H54 (cell line): ENCODE results near the gene HOXA10.
A peak's percentile ranks its signal among the peaks of the same experiment; 100 is the strongest.

Experiments used
- DNase-seq: peaks from one replicate; pipeline ENCODE4 v3.0.0; 2011; ENCODE audit warnings: low spot score, mixed read lengths; ENCODE audit not compliant: insufficient read length
- FAIRE-seq: peaks from 3 replicates; lab custom pipeline; 2011; peaks lifted over from hg19 to GRCh38; lab: Jason Lieb, UNC
- POLR2A ChIP-seq: IDR thresholded peaks from 2 replicates; pipeline ENCODE4 v1.6.1; 2011; ENCODE audit warnings: low read depth, mild to moderate bottlenecking, low read length

HOXA10 gene

DNA sequence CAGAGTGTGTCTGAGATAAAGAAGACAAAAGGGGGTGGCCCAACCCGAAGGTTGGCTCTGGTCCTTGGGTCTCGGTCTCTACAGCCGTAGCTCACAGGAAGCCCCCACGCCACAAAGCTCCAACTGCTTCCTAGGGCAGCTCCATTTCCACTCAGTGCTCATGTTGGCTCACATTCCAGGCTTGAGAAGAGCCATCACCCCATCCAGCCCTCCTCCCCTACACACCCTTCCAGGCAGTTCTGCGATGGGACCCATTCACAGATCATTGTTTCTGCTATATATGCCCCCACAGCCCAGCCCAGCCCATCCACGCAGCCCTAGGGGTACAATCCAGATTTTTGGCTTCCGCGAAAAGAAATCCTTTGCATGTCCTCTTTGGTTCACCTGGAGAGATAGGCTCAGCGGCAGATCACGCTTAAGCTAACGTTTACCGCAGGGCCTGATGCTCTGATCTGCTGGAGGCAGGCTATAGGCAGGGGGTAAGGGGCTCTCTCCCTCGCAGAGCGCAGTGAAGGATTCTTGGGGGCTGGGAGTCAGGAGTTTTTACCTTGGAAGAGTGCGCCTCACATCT, 17.1 kb upstream of the HOXA10 start:
- no peak for TF ChIP-seq POLR2A
- FAIRE-seq = no peak
- DNase-seq = no peak

DNA sequence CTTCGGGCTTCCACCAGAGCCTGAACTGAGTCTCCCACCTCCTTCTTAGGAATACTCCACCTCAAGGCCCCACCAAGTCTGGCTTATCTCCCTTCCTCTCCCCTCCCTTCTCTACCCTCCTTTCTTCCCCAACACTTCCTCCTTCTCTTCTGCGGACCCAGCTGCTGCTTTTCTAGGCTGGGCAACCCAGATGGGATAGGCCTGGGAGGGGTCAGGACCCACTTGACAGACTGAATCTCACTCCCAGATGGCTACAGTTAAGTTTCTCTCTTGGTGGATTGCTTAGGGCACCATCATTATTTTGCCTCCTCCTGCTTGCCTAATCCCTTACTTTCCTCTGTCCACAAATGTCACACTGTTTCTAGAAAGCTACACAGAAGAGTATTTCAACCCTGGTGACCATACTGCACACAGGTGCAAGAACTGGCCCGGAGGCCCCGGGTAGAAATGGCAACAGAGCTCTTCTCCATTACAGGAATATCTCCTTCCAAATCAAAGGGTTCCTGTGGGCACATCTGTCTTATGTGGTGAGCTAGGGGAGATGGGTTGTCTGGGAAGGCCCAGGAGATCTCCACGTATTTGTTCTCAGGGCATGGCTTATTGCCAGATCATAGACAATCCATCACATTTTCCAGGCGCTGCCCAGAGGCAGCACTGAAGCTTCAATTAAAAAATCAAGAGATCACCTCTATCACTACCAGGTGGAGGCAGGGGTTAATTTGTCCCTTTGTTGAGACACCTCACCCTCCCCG, 16.1 kb upstream of the HOXA10 start:
- DNase-seq = no peak
- FAIRE-seq = no peak
- no peak for TF ChIP-seq POLR2A

DNA sequence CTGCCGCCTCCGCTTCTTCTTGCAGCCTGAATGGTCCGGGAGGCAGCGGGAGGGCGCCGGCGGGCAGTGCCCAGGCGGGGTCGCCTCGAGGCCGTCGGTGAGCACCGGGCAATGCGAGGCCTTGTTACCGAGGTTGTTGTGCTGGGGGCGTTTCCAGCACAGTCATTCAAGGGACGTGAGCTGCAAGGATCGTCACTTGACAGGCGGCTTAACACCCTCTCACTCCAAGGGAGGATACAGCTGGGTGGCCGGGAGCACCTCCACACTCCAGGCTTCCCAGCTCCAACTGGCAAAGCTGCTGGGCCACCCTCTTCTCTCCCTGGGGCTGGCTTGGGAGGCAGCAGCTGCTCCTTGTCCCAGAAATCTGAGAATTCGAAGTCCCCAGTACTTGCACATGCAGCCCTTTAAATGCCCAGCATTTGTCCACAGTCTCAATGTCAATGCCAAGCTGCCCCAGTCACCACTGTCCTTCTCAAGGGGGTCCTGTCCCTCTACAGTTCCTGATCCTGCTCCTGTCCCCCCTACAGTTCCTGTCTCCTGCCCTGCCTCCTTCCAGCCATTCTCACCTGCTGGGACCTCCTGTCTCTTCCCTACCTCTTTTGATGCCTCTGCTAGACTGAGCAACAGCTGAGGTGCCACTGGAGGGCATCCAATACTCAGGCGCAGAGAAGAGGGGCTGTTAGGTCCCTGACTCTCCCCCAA, 15.3 kb upstream of the HOXA10 start:
- no peak for FAIRE-seq
- no peak for TF ChIP-seq POLR2A
- no peak for DNase-seq

DNA sequence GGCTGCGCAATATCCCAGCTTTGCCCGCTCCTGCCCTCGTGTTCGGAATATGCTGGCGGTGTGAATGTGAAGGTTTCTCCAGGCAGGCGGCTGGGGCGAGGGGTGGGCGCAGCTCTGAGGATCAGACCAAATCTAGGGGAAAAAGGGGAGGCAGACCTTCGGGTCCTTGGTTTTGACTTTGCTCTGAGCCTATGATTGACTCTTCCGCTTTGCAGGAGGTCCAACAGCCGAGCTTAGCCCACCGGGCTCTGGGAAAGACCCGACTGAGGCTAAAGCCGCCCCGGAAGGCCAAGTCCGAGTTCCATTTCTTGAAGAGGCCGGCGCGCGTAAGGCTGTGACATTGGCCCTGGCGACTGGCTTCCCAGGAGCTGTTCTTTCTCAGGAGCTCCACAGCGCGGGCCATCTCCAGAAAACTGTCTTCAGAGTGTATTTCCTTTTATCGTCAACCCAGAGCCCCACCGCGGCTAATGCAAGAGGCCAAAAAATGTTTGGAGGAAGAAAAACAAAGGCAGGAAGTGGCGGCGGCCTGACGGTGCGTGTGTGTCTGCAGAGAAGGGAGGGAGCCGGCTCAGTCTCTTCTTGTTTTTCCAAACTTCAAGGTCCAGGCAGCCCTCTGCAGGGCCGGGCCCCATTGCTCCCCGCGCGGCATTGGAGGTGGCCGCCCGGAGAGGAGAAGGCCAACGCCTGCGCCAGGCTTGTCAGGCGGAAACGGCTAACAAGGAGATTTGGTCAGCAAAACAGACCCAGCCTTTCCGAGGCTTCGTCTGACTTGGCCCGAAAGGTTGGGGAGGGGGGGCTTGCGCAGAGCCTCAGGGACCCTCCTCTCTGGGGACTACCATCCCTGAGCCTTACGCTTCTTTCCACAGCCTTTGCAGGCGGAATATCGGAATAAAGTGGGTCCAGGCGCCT, 14.5 kb upstream of the HOXA10 start:
- DNase-seq (no peak), FAIRE-seq (no peak)
- TF ChIP-seq POLR2A = no peak

DNA sequence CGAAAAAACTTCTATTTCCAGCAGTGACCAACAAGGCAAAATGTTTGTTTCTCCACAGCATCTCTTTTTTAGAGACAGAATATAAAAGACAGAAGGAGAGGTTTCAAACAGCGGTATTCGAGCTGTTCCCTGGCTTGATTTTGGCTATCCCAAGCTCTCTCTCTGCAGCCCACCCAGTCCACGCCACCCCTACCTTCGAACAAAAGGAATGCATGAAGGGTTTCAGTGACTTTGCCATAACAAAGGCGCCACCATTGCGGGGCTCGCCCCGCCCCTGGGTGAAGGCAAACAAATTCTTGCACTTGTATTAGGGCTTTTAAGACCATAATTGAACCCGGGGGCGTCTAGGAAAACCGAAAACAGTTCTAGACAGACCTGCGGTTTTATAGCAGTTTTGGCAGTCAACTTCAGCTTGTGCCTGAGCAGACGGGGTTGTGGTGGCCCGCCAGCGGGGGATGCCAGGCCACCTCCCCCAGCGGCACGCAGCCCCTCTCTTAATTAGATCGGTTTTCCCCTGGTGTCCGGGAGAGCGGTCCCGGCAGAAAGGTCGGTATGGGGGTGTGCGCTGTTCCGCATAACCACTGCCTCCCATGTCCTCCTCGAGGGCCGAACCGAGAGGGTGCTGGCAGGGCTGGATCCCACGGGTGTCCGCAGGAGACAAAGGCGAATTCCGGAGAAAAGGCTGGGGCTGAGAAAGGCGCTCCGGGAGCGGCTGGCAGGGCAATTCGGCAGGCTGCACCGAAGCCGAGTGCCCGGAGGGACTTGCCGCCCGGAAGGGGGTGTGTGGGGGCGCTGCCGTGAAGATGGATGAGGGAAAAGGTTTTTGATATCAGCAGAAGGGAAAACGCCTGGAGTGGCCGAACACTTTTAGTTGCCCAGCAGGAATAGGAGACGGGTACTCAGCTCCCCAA, 13.6 kb upstream of the HOXA10 start:
- TF ChIP-seq POLR2A = no peak
- no peak for DNase-seq
- FAIRE-seq = no peak

DNA sequence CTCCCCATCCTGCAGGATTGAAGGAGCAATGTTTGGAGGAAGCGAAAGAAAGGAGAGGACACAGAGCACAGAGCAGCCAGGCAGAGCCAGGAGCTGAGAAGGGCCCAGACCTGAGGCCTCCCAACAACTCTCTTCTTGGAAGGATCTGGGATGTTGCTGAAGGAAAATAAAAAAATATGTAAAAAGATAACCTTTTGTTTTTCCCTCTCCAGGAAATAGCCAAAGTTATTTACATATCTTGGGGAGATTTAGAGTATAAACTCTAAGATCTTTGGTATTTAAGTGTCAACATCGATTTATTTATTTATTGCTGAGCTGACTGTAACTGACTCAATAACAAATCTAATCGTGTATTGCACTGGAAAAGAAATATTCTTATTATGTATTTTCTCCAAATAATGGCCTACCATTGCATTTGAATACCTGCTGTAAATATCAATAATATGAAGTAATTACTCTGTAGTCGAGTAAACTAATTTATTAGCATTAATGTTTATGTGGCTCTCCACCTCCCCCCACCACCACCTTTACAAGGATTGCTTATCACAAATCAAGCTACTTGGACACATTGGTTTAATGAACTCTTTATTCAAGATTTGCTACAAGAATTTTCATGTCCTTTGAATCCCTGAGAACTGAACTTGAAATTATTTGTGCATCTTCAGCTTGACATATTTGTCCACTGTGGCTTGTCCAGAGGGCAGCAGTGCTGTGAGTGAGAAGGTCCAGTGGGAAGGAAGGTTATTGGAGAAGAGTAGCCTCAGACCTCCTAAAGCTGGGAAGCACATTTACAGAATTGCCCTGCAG, 12.8 kb upstream of the HOXA10 start:
- TF ChIP-seq POLR2A = no peak
- no peak for DNase-seq
- FAIRE-seq = no peak

DNA sequence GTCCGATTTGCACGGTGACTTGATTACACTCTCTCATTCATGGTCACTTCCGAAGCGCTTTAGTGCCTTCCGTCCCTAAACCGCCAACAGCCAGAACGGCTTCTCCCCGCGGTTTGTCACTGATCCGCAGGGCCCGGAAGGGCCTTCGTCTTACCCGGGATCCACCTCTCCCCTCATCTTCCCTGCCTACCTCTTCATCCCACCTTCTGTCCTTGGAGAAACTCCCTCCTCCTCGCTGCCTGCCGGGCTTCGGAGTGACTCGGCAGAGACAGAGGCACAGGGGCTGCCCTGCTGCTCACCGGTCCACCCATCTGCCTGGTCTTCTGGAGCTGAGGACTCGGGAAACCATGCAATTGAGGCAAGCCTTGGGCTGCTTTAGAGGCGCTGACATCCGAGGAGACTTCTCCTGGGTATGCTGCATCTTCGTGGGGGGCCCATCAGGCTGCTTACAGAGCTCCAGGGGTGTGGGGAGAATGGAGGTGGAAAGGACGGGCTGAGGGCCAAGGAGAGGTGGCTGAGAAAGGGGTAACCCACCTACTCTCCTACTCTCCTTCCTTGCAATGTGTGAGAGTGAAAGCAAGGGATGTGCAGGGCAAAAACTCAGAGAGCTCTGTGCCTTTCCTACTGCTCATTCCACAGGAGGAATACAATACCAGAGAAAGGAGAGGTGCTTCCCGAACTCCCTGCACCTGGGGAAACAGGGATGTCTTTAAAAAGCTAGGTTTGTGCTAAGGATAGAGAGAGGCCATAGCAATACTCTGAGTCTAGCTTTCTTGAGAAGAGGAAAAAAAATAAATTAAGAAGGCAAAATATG, 11.9 kb upstream of the HOXA10 start:
- DNase-seq (no peak), FAIRE-seq (no peak)
- TF ChIP-seq POLR2A = no peak

DNA sequence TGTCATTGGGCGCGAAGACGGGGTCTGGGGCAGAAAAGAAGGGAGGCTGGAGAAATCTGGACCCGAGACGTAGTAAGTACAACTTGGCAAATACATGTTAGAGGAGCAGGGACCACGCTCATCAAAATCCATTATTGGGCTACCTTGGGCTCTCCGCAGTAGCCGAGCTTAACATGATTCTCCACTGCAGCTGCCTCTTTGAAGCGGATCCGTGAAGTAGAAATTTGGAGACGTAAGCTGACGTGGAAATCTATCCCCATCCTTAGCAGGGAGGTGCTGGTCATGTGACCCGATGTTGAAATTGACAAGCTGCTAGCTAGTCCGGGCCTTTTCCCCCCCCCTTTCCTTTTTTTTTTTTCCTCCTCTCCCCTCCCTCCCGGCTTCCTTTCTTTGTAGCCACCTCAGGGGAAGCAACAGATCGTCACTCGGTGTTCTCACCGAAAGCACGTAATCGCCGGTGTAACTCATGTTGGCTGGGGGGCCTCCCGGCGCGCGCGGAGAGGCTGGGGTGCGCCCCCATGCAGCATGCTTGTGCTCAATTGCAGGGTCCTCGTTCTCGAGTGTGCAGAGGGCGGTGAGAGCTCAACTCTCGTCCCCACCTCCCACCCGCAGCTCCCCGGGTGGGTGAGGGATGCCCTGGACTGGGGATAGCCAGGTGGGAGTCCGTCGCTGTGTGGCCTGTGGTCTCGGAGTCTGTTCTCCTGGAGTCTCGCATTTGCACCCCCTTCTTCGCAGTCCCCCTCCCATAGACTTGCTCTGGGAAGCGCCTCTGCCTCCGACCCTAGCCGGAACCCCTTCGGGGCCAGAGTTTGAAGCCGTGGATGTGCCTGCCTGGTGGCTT, 11.1 kb upstream of the HOXA10 start, which contains the start of gene HOXA11:
Gene HOXA11 (minus strand): TSS at position 220 of the 841 bp plus-strand sequence. CDS start 88 bp downstream, at position 132.
- no peak for TF ChIP-seq POLR2A
- DNase-seq = no peak
- FAIRE-seq = no peak

DNA sequence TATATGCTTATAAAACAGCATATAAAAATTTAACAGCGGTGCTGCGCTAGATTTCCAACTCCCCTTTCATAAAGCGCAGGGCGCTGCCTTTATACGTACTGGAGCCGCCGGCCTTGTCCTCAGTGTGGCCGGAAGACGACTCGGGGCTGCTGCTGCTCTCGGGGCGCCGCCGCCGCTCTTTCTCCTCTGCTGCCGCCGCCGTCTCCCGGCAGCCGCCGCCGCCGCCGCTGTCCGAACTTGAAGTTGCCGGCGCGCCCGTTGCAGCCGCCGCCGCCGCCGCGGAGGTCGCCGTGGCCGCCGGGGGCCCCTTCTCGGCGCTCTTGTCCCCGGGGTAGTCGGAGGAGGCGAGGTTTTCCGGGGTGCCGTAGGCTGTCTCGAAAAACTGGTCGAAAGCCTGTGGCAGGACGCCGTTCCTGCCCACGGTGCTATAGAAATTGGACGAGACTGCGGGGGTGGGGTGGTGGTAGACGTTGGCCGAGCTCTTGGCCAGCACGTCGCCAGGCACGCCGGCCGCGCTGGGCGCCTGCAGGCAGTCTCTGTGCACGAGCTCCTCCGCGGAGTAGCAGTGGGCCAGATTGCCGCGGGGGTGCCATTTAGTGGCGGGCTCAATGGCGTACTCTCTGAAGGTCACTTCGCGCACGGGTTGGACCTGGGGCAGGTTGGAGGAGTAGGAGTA, 10.4 kb upstream of the HOXA10 start:
- TF ChIP-seq POLR2A = 0 out of 2 replicates have a peak, but pooled peaks have one; percentile 10
- FAIRE-seq = no peak
- DNase-seq = no peak
